Esophagus muscularis mucosa (tissue), 4 donors: ENCODE measurements around the gene MRC1.

Experiments
- CTCF ChIP-seq, 3 experiments: fragments of 200-600 bp in 2 of 3; fragments of 450-650 bp in 1 of 3; sonication (generic) in 2 of 3; IDR thresholded peaks; one replicate each; pipeline ENCODE4 v1.5.1; 2017 to 2019; ENCODE audit warnings: antibody characterized with exemption in 3 of 3, mild to moderate bottlenecking in 2 of 3, moderate library complexity in 1 of 3
- EP300 ChIP-seq: sonication (generic); formaldehyde crosslinking; IDR thresholded peaks from one replicate; pipeline ENCODE4 v1.6.1; 2017; ENCODE audit warnings: antibody characterized with exemption
- POLR2A ChIP-seq: fragments of 450-650 bp; IDR thresholded peaks from one replicate; pipeline ENCODE4 v1.6.1; 2017; ENCODE audit warnings: antibody characterized with exemption, moderate library complexity, mild to moderate bottlenecking, low read depth
- POLR2AphosphoS5 ChIP-seq, 2 donors: sonication (generic); formaldehyde crosslinking; IDR thresholded peaks; one replicate each; pipeline ENCODE4 v1.6.1; 2017; ENCODE audit warnings: antibody characterized with exemption in 2 of 2

- TF ChIP-seq EP300, result no peak
- no peak for TF ChIP-seq CTCF (IDR thresholded peaks at IDR 0.05)
- no peak for TF ChIP-seq POLR2A
- TF ChIP-seq POLR2AphosphoS5 (IDR thresholded peaks at IDR 0.05), result no peak
These were observed 39.5 kb downstream of the MRC1 start for GRCh38 chr10:17848646-17849045.
